Tongue (tissue), 2 donors: Measurements from ENCODE around the gene PRTG. TPM values are rescaled to one million over a fixed set of nuclear protein-coding genes. Genes with fewer than 3 reads are reported as not detected.
"Not testable (repeated sequence)": the region's sequence is repeated elsewhere in the genome, so short reads cannot be mapped to it uniquely, and the experiment has no call there.

Source experiments
- DNase-seq: peaks from one replicate; pipeline ENCODE4 v3.0.0-alpha.2; 2015
- total RNA-seq: library from RNA; depleted of rRNA; stranded (reverse); fragments of >200 nt; gene quantifications from one replicate; pipeline ENCODE4 v1.2.3, GENCODE V29; 2014

The PRTG gene
- 19.7 TPM for total RNA-seq

DNA sequence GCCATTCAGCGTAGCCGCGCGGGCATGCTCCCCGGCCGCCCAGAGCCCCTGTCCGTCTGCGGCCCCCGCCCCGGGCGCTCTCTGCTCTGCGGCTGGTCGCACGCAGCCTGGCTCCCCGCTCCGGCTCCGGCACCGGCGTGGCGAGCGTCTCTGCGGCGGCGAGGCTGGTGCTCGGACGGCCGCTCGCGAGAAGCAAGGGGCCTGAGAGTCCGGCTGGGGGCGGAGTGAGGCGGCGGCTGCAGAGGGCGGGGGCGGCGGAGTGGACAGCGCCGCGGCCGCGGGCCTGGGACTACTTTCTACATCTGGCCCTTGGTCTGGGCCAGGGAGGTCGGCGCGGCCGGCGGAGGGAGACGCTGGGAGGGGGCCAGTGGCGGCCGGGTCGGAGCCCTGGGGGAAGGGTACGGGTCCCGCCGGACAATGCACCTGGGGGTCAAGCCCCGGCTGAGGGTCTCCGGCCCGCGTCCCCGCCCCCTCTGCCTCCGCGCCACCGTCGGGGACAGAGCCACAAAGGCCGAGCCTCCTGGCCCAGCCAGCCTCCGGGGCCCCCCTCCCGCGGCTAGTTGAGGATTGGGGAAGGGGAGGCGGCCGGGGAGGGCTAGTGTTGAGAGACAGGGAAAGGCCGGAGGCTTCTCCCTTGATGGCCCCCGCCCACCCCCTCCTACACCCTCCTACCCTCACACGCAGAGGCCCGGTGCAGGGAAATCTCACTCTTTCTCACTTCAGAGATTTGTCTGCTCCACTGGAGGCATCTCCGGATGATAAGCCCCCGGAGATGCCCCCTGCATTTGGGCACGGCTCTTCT is at the start of gene PRTG:
Gene PRTG, minus strand, starts transcription at position 226 of the 802 bp plus-strand sequence. Its CDS starts 221 bp downstream, at position 5.
- peak; percentile 83 for DNase-seq

GRCh38 chr15:55791551-55792400 is 48.8 kb upstream of the PRTG start:
- DNase-seq, result no peak

DNA sequence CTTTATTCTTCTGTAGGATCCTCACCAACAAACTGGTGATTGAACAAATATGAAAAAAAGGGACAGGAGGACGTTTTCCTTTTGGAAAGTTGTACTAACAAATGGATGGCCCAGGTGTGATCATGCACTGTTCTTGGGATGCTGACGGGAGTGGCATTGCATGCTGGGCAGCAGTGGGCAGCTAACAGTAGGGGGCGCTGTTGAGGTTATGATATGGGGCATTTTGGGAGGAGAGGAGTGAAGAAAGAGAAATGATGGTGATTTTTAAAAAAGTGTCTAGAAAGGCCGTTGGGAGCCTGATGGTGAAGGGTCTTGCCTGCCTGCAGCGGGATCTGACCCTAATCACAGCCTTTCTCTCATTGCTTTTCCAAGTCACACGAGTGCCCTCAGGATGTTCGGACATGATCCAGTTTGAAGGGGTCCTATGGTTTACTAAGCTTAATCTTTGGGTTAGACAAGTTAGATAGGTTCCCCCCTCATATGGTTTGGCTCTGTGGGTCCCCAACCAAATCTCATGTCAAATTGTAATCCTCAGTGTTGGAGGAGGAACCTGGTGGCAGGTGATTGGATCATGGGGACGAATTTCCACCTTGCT is 46.2 kb upstream of the PRTG start:
- DNase-seq, result no peak

- DNase-seq, result no peak
Observed at GRCh38 chr15:55786341-55786740, 43.4 kb upstream of the PRTG start.

- not testable (repeated sequence) for DNase-seq
Observed at GRCh38 chr15:55785593-55785992, 42.6 kb upstream of the PRTG start.

DNA sequence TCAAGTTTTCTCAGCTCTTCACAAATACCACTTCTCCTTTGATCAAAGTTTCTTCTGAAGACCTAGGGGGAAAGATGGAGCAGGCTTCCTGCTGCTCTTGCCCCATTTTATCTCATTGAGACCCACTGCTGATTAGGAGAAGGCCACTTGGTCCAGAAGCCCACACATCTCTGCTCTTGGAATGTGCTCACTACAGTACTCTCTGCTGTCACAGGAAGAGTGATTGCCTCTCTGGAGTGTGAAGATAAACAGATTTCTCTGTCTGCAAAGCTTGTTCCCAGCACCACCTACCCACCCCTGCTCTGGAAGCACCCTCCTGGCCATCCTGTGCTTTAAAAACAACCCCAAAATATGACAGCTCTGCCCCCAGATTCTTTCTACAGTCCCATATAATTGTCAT is 41.3 kb upstream of the PRTG start:
- no peak for DNase-seq

DNA sequence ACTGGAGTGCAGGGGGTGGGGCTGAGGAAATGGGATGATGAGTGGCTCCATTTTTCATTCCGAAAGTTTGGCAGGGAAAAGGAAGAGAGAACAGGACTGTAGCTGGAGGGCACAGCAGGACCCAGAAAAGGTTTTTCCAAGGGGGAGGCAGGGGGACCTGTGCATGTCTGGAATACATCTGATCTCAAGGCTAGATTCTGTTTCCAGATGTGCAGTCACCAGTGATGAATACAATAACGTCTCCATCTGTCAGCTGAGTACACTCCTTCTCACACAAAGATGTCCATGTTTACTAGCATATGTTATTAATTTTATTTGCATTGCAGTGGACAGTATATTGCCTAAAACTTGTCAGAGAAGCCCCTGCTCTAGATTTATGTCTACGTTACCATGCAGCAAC is 39.9 kb upstream of the PRTG start:
- DNase-seq, result peak; percentile 77

- DNase-seq, result no peak
Observed at GRCh38 chr15:55780292-55780691, 37.3 kb upstream of the PRTG start.

DNA sequence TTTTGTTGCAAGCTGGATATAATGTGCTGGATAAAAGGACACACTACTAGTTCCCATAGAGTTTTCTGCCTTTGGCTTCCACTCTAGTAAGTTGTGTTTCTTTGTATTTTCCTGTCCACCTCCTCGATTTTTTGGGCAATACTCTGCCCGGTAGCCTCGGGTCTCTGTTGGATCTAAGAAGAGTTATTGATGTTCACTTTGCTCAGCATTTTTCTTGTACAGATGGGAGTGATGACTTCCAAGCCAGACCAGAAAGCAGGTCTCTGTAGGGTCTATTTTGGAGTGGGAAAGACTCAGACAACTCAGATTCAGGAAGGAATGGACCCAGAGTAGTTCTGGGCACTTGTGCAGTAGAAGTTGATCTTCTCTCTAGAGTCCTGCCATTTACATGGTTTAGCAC is 36.0 kb upstream of the PRTG start:
- no peak for DNase-seq

GRCh38 chr15:55775316-55775715 is 32.4 kb upstream of the PRTG start:
- DNase-seq, result no peak

DNA sequence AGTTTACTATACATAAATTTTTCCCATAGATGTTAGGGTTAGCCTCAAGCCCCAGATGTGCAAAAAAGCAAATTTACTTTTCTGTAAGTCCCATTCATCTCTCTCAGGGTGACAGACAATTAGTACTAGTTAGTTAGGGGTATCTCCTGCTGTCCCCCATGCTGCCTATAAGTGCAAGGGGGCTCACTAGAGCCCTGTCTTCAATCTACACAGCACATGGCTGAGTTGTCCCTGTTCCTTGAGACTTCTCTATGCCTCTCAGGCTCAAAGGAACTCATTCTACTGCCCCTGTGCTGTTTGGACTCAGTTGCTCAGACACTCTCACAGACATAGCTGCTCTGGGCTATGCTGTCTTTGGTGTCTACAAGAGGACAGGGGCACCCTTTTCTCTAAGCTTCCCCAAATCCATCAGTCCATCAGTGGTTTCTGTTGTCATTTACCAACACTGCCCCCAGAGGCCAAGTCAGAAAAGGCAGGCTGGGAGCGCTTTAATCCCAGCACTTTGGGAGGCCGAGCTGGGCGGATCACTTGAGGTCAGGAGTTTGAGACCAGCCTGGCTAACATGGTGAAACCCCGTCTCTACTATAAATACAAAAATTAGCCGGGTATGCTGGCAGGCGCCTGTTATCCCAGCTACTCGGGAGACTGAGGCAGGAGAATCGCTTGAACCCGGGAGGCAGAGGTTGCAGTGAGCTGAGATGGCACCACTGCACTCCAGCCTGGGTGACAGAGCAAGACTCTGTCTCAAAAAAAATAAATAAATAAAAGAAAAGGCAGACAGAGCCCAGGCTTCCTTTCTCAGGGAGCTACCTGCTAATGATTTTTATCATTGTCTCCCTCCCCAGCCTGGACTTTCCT is 31.4 kb upstream of the PRTG start:
- DNase-seq, result peak; percentile 45

- DNase-seq, result peak; percentile 33
Observed at GRCh38 chr15:55770806-55771205, 27.9 kb upstream of the PRTG start.

GRCh38 chr15:55770261-55770660 is 27.3 kb upstream of the PRTG start:
- peak; percentile 52 for DNase-seq

- no peak for DNase-seq
Observed at GRCh38 chr15:55768670-55769185, 25.8 kb upstream of the PRTG start.

DNA sequence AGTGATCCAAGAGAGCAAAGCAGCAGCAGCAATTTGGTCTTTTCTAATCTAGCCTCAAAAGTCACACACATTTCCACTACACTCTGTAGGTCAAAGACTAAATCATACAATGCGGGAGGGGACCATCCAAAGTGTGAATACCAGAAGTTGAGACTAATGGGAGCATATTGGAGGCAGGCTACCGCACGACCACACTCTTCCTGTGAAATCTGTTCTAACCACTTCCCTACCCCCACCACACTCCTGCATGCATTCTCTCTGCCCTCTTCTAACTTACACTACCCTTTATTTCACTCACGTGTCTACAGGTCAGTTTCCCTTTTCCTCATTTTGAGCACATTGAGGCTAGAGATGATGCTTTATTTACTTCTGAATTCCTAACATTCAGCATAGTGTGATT is 23.7 kb upstream of the PRTG start:
- no peak for DNase-seq

DNA sequence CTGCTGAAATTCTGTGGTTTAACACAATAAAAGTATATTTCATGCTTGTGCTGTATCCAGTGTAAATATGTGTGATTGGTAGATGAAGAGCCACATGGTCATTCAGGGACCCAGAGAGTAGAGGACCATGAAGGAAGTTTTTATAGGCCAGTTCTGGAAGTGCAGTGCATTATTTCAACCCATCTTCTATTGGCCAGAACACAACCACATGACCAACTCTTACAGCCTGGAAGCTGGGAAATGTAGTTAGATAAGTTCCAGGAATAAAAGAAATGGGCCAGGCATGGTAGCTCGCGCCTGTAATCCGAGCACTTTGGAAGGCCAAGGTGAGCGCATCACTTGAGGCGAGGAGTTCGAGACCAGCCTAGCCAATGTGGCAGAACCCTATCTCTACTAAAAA is 21.4 kb upstream of the PRTG start:
- no peak for DNase-seq

- DNase-seq, result no peak
Observed at GRCh38 chr15:55758580-55758986, 15.6 kb upstream of the PRTG start.

DNA sequence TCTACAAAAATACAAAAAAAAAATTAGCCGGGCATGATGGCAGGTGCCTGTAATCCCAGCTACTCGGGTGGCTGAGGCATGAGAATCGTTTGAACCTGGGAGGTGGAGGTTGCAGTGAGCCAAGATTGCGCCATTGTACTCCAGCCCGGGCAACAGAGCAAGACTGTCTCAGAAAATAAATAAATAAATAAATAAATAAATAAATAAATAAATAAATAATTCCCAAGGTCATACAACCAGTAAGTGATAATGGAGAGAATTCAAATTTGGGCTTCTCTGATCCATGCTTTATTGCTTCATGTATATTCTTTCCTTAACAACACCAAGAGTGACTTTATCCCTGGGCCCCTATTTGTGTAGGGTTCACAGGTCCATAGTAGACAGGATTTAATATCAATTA is 10.5 kb upstream of the PRTG start:
- DNase-seq, result not testable (repeated sequence)

DNA sequence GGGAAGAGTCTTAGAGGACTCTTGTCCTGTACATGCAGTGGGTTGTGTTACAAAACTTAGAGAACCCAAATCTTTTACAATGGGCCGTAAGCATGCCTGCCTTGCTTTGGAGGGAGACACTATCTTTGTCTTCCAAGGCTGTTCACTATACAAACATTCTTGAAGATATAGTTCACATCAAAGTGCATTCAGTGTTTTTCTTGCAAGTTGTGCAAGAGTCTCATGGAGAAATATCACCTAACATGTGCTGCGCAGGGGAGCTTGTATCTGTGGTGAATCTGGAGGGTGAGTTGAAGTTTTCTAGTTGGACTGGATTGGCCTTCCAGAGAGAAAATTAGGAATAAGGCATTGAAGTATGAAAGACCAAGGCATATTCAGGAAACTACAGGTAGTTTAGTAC is 7.8 kb upstream of the PRTG start:
- DNase-seq, result no peak

- peak; percentile 21 for DNase-seq
Observed at GRCh38 chr15:55743729-55744655, 1.0 kb upstream of the PRTG start.

DNA sequence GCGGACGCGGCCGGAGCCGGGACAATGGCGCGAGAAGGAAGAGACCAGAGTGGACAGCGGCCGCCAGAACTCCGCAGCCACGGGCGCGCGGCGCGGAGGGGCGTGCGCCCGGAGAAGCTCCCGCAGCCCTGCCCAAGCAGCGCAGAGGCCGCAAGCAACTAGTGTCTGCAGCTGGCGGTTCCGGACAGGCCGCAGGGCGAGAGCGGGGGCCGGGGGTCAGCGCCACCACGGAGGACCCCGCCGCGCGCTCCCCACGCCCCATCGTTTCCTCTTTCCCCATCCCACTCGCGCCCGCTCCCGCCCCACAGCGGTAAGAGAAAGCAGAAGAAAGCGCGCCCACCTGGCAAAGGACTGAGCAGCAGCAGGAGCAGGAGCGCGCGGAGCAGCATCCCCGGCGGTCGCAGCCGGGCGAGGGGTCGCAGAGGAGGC is 440 bp downstream of the PRTG start:
- DNase-seq, result peak; percentile 70
